SW480 (cell line): Measurements from ENCODE around the gene TRAK2.
"Not testable (repeated sequence)": the region's sequence is repeated elsewhere in the genome, so short reads cannot be mapped to it uniquely, and the experiment has no call there.

Source experiments
- DNase-seq: peaks from one replicate; pipeline ENCODE4 v3.0.0-alpha.2; 2016; ENCODE audit warnings: low spot score

The TRAK2 gene

GRCh38 chr2:201452058-201452921, 1.0 kb upstream of the TRAK2 start:
- DNase-seq = no peak

GRCh38 chr2:201450954-201451291, 335 bp downstream of the TRAK2 start:
- DNase-seq = peak; percentile 20

- peak; percentile 44 for DNase-seq
Observed at GRCh38 chr2:201448701-201449100, 2.6 kb downstream of the TRAK2 start.

GRCh38 chr2:201448061-201448460, 3.2 kb downstream of the TRAK2 start:
- no peak for DNase-seq

GRCh38 chr2:201447086-201447485, 4.2 kb downstream of the TRAK2 start:
- no peak for DNase-seq

GRCh38 chr2:201444746-201445465, 6.4 kb downstream of the TRAK2 start:
- no peak for DNase-seq

GRCh38 chr2:201441409-201441808, 9.8 kb downstream of the TRAK2 start:
- no peak for DNase-seq

- no peak for DNase-seq
Observed at GRCh38 chr2:201440182-201440581, 11.1 kb downstream of the TRAK2 start.

- not testable (repeated sequence) for DNase-seq
Observed at GRCh38 chr2:201439336-201439922, 11.8 kb downstream of the TRAK2 start.

- no peak for DNase-seq
Observed at GRCh38 chr2:201436141-201436540, 15.1 kb downstream of the TRAK2 start.

GRCh38 chr2:201433394-201433995, 17.8 kb downstream of the TRAK2 start:
- DNase-seq = no peak

- DNase-seq = no peak
Observed at GRCh38 chr2:201432621-201433393, 18.5 kb downstream of the TRAK2 start.

- no peak for DNase-seq
Observed at GRCh38 chr2:201432038-201432620, 19.1 kb downstream of the TRAK2 start.

GRCh38 chr2:201430839-201431238, 20.4 kb downstream of the TRAK2 start:
- no peak for DNase-seq

- not testable (repeated sequence) for DNase-seq
Observed at GRCh38 chr2:201430322-201430721, 20.9 kb downstream of the TRAK2 start.

- DNase-seq = not testable (repeated sequence)
Observed at GRCh38 chr2:201429835-201430234, 21.4 kb downstream of the TRAK2 start.

- DNase-seq = not testable (repeated sequence)
Observed at GRCh38 chr2:201428366-201428765, 22.9 kb downstream of the TRAK2 start.

GRCh38 chr2:201425952-201426351, 25.3 kb downstream of the TRAK2 start:
- DNase-seq = no peak

GRCh38 chr2:201420442-201421113, 30.7 kb downstream of the TRAK2 start:
- DNase-seq = no peak

GRCh38 chr2:201419986-201420385, 31.3 kb downstream of the TRAK2 start:
- DNase-seq = no peak
